ENCODE data around the gene XCL1. TPM values are rescaled to one million over a fixed set of nuclear protein-coding genes. Genes with fewer than 3 reads are reported as not detected.
A peak's percentile ranks its signal among the peaks of the same experiment; 100 is the strongest.

XCL1 gene
- total RNA-seq, 1 donor from 2014 or later: not detected

DNA sequence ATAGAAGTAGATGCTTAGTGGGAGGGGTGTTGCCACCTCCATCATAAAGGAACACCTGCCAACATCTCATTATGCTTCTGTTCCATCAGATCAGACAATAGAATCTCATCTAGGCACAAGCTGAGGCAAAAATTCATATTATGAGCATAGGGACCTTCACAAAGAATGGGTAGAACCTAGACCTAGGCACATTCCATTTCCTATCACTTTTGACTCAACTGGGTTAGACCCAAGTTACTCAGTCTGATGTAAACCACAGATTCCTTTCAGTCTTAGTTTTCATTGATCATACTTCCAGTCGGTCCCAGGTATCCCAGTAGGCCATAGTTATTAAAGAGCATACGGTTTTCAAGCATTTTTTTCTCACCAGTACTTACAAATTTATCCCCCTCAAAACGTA is 21.7 kb downstream of the XCL1 start:
- FAIRE-seq (no peak), DNase-seq (ENCODE audit: low read depth) (no peak)
- TF ChIP-seq, protein P1, sequence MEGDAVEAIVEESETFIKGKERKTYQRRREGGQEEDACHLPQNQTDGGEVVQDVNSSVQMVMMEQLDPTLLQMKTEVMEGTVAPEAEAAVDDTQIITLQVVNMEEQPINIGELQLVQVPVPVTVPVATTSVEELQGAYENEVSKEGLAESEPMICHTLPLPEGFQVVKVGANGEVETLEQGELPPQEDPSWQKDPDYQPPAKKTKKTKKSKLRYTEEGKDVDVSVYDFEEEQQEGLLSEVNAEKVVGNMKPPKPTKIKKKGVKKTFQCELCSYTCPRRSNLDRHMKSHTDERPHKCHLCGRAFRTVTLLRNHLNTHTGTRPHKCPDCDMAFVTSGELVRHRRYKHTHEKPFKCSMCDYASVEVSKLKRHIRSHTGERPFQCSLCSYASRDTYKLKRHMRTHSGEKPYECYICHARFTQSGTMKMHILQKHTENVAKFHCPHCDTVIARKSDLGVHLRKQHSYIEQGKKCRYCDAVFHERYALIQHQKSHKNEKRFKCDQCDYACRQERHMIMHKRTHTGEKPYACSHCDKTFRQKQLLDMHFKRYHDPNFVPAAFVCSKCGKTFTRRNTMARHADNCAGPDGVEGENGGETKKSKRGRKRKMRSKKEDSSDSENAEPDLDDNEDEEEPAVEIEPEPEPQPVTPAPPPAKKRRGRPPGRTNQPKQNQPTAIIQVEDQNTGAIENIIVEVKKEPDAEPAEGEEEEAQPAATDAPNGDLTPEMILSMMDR (IDR thresholded peaks at IDR 0.05; ENCODE audit: insufficient read depth, low read length, severe bottlenecking): no peak
- peaks cover 2% of the 10 kb centered on the region for H3K27me3 ChIP-seq (ENCODE audit: control insufficient read depth, insufficient read depth, low read length)
- H3K4me3 ChIP-seq (ENCODE audit: low read depth, low read length): no peak overlapping the region
- no peaks in the 10 kb centered on the region for H3K36me3 ChIP-seq (ENCODE audit: control insufficient read depth, insufficient read depth, low read length)

DNA sequence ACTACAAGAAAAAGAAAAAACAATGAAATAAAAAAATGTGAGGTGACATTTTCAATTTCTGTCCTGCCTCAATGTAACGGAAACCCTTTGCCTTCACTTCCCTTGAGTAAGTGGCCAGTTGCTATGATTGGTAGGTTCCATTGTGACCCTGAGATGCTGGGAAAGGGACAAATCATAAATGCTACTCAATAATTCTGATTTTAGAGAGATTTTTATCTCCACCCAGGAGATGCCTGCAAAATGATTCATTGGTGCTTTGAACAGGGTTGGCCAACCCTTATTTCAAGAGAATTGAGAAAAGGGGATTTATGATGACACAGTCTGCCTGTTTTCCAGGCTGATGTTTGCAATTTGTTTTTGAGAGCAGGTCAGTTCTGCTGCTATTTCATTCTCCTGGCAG is 22.5 kb downstream of the XCL1 start:
- no peak overlapping the region for H3K4me3 ChIP-seq (ENCODE audit: low read depth, low read length)
- H3K36me3 ChIP-seq (ENCODE audit: control insufficient read depth, insufficient read depth, low read length): no peaks in the 10 kb centered on the region
- no peaks in the 10 kb centered on the region for H3K27me3 ChIP-seq (ENCODE audit: control insufficient read depth, insufficient read depth, low read length)
- FAIRE-seq (no peak), DNase-seq (ENCODE audit: low read depth) (peak; percentile 32)
- TF ChIP-seq, protein P1 (IDR thresholded peaks at IDR 0.05; ENCODE audit: insufficient read depth, low read length, severe bottlenecking): no peak

DNA sequence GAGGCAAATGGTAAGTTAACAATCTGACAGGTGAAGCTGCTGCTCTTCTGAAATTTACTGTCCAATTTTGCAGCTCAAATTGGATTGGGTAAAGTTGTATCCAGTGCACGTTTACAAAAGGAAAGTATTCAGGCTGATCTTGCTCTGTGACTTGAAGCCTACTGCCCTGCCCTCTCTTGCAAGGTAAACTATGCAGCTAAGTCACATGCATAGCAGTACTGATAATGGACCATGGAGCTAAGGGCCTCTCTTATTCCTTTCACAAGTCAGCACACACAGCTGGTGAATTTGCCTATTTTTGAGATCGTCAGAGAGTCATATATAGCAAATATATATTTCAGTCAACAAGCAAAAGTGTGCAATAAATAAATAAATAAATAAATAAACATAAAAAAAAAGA is 23.2 kb downstream of the XCL1 start:
- TF ChIP-seq, protein P1 (IDR thresholded peaks at IDR 0.05; ENCODE audit: insufficient read depth, low read length, severe bottlenecking): no peak
- no peak for FAIRE-seq
- H3K36me3 ChIP-seq (ENCODE audit: control insufficient read depth, insufficient read depth, low read length): no peaks in the 10 kb centered on the region
- no peak overlapping the region for H3K4me3 ChIP-seq (ENCODE audit: low read depth, low read length)
- no peak for DNase-seq (ENCODE audit: low read depth)
- no peaks in the 10 kb centered on the region for H3K27me3 ChIP-seq (ENCODE audit: control insufficient read depth, insufficient read depth, low read length)

DNA sequence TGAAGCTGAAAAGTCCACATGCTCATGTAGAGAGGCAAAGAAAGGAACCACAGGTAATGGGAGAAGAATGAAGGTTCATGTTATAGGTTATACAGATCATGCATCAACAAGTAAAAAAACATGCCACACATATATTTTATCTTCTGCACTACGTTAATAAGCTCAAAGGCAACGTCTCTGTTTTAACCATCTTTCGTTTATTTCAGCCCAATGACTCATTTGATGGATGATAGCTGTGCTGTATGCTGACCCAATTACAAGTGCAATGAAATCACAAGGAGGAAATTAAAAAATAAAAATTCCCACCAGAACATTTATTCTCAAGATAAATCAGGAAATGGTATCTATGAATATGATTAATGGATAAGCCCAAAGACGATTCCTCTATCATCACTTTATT is 24.6 kb downstream of the XCL1 start:
- no peak for FAIRE-seq
- TF ChIP-seq, protein P1 (IDR thresholded peaks at IDR 0.05; ENCODE audit: insufficient read depth, low read length, severe bottlenecking): no peak

DNA sequence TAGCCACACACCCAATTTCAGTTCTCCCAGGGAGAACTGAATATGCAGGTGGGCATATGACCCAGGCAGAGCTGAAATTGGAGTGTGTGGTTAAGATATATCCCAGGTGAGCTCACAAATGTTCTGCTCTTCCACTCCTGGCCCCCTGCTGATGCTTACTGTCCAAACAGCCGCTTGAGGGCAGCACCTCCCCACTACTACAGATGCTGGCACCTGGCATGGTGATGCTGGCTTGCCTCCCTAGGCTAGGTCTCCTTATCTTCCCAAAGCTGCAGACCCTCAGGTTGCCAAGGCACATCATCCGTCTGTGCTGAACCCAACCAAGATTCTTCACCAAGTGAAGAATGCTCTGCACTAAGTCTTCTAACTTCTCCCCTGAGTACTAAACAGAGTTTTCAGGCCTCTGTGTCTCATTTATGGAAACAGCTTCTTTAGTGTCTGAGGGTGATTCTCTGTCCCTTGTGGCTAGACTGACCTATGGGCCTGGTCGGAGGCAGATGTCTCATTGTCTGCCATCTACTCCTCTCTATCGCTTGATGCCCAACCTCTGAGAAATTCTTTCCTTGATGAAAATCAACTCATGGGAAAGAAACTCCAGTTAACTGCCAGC is 27.2 kb downstream of the XCL1 start:
- H3K36me3 ChIP-seq (ENCODE audit: control insufficient read depth, insufficient read depth, low read length): no peaks in the 10 kb centered on the region
- no peaks in the 10 kb centered on the region for H3K27me3 ChIP-seq (ENCODE audit: control insufficient read depth, insufficient read depth, low read length)
- H3K4me3 ChIP-seq (ENCODE audit: low read depth, low read length): no peak overlapping the region
- peak; percentile 58 for DNase-seq (ENCODE audit: low read depth)
- FAIRE-seq: peak; percentile 77
- TF ChIP-seq, protein P1 (IDR thresholded peaks at IDR 0.05; ENCODE audit: insufficient read depth, low read length, severe bottlenecking): peak; percentile 89

More for the DNA sequence above, 24.6 kb downstream of the XCL1 start:
- no peak for DNase-seq (ENCODE audit: low read depth)
- H3K4me3 ChIP-seq (ENCODE audit: low read depth, low read length): no peak overlapping the region
- H3K36me3 ChIP-seq (ENCODE audit: control insufficient read depth, insufficient read depth, low read length): no peaks in the 10 kb centered on the region
- no peaks in the 10 kb centered on the region for H3K27me3 ChIP-seq (ENCODE audit: control insufficient read depth, insufficient read depth, low read length)

DNA sequence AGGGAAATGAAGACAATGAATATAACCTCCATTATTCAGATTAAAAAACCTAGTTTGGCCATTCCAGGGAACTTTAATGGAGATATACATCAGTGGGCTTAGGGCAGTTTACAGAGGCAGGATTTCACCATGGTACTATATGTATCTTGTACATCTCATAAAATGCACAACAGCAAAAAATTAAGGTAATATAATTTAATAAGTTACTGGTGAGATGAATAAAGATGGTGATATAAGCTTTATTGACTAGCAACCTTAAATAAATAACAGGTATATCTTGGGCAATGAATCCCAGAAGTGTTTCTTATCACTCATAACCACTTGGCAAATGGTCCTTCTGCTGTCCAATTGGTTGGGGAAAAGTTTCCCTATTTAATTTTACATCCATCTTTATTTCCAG is 29.0 kb downstream of the XCL1 start:
- H3K36me3 ChIP-seq (ENCODE audit: control insufficient read depth, insufficient read depth, low read length): no peaks in the 10 kb centered on the region
- TF ChIP-seq, protein P1 (IDR thresholded peaks at IDR 0.05; ENCODE audit: insufficient read depth, low read length, severe bottlenecking): no peak
- no peak for DNase-seq (ENCODE audit: low read depth)
- H3K27me3 ChIP-seq (ENCODE audit: control insufficient read depth, insufficient read depth, low read length): no peaks in the 10 kb centered on the region
- no peak for FAIRE-seq
- H3K4me3 ChIP-seq (ENCODE audit: low read depth, low read length): no peak overlapping the region
